Right hindlimb (tissue), 1 donor: ENCODE data around the gene CFAP20DC.
A peak's percentile ranks its signal among the peaks of the same experiment; 100 is the strongest.
"Not testable (repeated sequence)": the region's sequence is repeated elsewhere in the genome, so short reads cannot be mapped to it uniquely, and the experiment has no call there.

Source experiments
- DNase-seq: peaks from one replicate; pipeline ENCODE4 v3.0.0-alpha.2; 2018

CFAP20DC gene

GRCh38 chr3:58962040-58962651 lies 87.7 kb downstream of the CFAP20DC start:
- DNase-seq, result no peak

GRCh38 chr3:58955308-58955707 lies 94.5 kb downstream of the CFAP20DC start:
- DNase-seq, result no peak

- no peak for DNase-seq
These were observed 96.5 kb downstream of the CFAP20DC start for GRCh38 chr3:58953288-58953687.

- no peak for DNase-seq
These were observed 97.5 kb downstream of the CFAP20DC start for GRCh38 chr3:58952128-58952917.

GRCh38 chr3:58948018-58948417 lies 101.8 kb downstream of the CFAP20DC start:
- DNase-seq, result no peak

GRCh38 chr3:58946875-58947274 lies 103.0 kb downstream of the CFAP20DC start:
- DNase-seq, result no peak

GRCh38 chr3:58938057-58938456 lies 111.8 kb downstream of the CFAP20DC start:
- no peak for DNase-seq

GRCh38 chr3:58924578-58924977 lies 125.2 kb downstream of the CFAP20DC start:
- DNase-seq, result no peak

- DNase-seq, result no peak
These were observed 149.4 kb downstream of the CFAP20DC start for GRCh38 chr3:58900386-58900785.

- DNase-seq, result no peak
These were observed 149.9 kb downstream of the CFAP20DC start for GRCh38 chr3:58899953-58900298.

GRCh38 chr3:58899159-58899952 lies 150.5 kb downstream of the CFAP20DC start:
- DNase-seq, result peak; percentile 62

GRCh38 chr3:58898513-58898912 lies 151.3 kb downstream of the CFAP20DC start:
- no peak for DNase-seq

GRCh38 chr3:58897646-58898045 lies 152.2 kb downstream of the CFAP20DC start:
- DNase-seq, result peak; percentile 53

GRCh38 chr3:58895678-58896077 lies 154.1 kb downstream of the CFAP20DC start:
- not testable (repeated sequence) for DNase-seq

GRCh38 chr3:58892526-58892925 lies 157.3 kb downstream of the CFAP20DC start:
- not testable (repeated sequence) for DNase-seq

- no peak for DNase-seq
These were observed 161.7 kb downstream of the CFAP20DC start for GRCh38 chr3:58888087-58888486.

GRCh38 chr3:58884453-58884852 lies 165.4 kb downstream of the CFAP20DC start:
- DNase-seq, result no peak

GRCh38 chr3:58880182-58880581 lies 169.6 kb downstream of the CFAP20DC start:
- DNase-seq, result no peak

GRCh38 chr3:58874795-58875194 lies 175.0 kb downstream of the CFAP20DC start:
- DNase-seq, result no peak

GRCh38 chr3:58874248-58874741 lies 175.5 kb downstream of the CFAP20DC start:
- no peak for DNase-seq

GRCh38 chr3:58868097-58868779 lies 181.6 kb downstream of the CFAP20DC start:
- DNase-seq, result no peak

- no peak for DNase-seq
These were observed 182.2 kb downstream of the CFAP20DC start for GRCh38 chr3:58867621-58868020.

GRCh38 chr3:58866079-58866478 lies 183.7 kb downstream of the CFAP20DC start:
- DNase-seq, result no peak
